GM12873 (cell line): Measurements from ENCODE around the gene COL4A4.

Source experiments
- CTCF ChIP-seq: IDR thresholded peaks from 2 replicates; pipeline ENCODE4 v1.5.1; 2012; ENCODE audit warnings: low read depth, mild to moderate bottlenecking, moderate library complexity, low read length, control low read depth; ENCODE audit not compliant: insufficient read depth; ENCODE audit errors: missing control alignments

Gene COL4A4

GRCh38 chr2:226965376-226965775 is 198.6 kb downstream of the COL4A4 start:
- no peak for TF ChIP-seq CTCF

GRCh38 chr2:226963528-226963927 is 200.5 kb downstream of the COL4A4 start:
- TF ChIP-seq CTCF = no peak

- TF ChIP-seq CTCF = no peak
These were observed 201.7 kb downstream of the COL4A4 start for GRCh38 chr2:226962176-226962773.

GRCh38 chr2:226959418-226959817 is 204.6 kb downstream of the COL4A4 start:
- TF ChIP-seq CTCF = no peak

GRCh38 chr2:226956659-226957058 is 207.3 kb downstream of the COL4A4 start:
- no peak for TF ChIP-seq CTCF

GRCh38 chr2:226953826-226954225 is 210.2 kb downstream of the COL4A4 start:
- no peak for TF ChIP-seq CTCF

GRCh38 chr2:226953206-226953605 is 210.8 kb downstream of the COL4A4 start:
- no peak for TF ChIP-seq CTCF
